LNCAP (cell line): ENCODE measurements around the gene MYO18B.

Experiments used
- TF ChIP-seq, protein P1 (sequence below): fragments of 450-650 bp; IDR thresholded peaks from 2 replicates; pipeline ENCODE4 v1.5.1; 2017; ENCODE audit warnings: mild to moderate bottlenecking

The MYO18B gene

GRCh38 chr22:25763239-25763777 lies 21.3 kb downstream of the MYO18B start:
- TF ChIP-seq, protein P1, sequence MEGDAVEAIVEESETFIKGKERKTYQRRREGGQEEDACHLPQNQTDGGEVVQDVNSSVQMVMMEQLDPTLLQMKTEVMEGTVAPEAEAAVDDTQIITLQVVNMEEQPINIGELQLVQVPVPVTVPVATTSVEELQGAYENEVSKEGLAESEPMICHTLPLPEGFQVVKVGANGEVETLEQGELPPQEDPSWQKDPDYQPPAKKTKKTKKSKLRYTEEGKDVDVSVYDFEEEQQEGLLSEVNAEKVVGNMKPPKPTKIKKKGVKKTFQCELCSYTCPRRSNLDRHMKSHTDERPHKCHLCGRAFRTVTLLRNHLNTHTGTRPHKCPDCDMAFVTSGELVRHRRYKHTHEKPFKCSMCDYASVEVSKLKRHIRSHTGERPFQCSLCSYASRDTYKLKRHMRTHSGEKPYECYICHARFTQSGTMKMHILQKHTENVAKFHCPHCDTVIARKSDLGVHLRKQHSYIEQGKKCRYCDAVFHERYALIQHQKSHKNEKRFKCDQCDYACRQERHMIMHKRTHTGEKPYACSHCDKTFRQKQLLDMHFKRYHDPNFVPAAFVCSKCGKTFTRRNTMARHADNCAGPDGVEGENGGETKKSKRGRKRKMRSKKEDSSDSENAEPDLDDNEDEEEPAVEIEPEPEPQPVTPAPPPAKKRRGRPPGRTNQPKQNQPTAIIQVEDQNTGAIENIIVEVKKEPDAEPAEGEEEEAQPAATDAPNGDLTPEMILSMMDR = no peak

DNA sequence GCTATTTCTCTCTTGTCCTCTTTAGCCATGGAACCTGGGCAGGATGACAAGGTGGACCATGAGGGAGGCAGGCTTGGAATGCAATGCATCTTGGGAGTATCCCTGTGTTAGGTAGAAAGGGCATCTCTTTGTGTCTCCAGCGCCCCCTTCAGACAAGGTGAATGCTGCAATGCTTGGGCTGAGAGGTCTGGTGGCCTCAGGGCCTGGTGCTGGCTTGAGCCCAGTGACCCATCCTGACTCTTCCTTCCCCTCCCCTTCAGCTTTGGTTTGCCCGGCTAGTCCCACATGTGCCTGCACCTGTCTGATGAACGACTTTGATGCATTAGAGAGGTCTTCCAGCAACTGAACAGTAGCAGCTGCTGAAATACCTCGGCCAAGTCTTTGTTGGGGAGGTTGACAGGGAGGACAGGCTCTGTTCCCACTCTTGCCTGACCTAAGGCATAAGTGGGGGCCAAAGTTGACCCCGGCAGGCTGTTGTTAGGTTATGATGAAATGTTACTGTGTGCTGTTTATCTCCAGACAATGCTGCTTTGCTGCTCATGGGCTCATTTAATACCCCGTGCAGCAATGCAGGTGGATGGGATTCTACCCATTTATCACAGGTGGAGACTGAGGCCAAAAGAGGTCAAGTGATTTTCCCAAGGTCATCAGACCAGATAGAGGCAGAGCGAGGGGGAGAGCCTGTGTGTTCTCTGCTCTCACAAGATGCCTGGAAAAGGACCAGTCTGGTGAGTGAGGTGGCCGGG lies 22.5 kb downstream of the MYO18B start:
- TF ChIP-seq, protein P1 = no peak

DNA sequence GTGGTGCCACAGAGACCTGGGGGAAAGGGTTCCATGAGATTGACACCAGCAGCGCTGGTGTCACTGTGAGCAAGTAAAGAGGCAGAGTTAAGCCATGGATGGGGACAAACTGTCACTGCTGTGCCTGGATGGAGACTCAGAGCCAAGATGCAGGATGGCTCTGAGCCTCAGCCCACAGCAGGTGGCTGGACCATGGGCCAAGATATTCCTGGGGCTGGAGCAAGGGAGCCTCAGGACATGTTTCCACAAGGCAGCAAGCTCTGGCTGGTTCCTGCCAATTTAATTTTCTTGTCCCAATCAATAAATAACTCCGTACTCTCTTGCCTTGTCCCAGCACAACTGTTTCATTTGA lies 23.0 kb downstream of the MYO18B start:
- TF ChIP-seq, protein P1 = no peak

DNA sequence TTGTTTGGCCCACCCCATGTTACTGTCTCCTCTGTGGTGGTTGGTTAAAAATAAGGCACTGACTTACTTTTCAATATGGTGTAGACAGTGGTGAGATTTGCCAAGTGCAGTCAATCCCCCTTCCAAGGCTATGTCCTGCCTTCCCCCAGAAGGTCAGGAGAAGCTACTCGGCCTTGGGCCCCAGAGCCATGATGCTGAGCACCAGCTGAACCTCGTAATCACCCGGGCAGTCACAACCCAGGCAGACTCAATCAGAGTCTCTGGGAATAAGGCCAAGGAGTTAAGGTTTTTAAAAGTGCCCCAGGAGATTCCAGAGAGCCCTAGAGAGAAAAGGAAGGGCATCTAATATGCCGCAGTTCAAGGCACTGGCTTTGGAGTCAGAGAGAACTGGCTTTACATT lies 23.8 kb downstream of the MYO18B start:
- TF ChIP-seq, protein P1 = no peak

- TF ChIP-seq, protein P1 = no peak
Observed at GRCh38 chr22:25766418-25766817, 24.4 kb downstream of the MYO18B start.

GRCh38 chr22:25770333-25770732 lies 28.3 kb downstream of the MYO18B start:
- TF ChIP-seq, protein P1 = no peak

DNA sequence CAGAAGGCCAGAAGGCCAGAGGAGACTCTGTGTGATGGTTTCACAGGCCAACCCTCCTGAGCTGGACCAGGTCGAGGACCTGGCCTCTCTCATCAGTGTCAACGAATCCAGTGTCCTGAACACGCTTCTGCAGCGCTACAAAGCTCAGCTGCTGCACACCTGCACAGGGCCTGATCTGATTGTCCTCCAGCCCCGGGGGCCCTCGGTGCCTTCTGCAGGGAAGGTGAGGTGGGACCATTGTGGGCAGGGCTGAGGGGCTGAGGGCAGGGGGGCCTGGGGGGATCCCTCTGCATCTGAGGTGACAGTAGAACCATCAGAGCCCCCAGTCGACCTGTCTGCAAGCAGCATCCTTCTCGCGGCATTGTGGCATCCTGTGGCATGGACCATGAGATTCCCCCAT lies 30.3 kb downstream of the MYO18B start:
- TF ChIP-seq, protein P1 = no peak
